Testis (tissue), 3 donors: ENCODE measurements around the gene FAM107A. TPM values are rescaled to one million over a fixed set of nuclear protein-coding genes. Genes with fewer than 3 reads are reported as not detected.

Experiments
- DNase-seq: peaks from one replicate; pipeline ENCODE4 v3.0.0-alpha.2; 2019
- H3K27ac ChIP-seq, 2 donors: fragments of 200-600 bp; sonication (generic); one replicate each; pipeline ENCODE4 v1.5.1; 2019
- H3K27me3 ChIP-seq: fragments of 200-600 bp; sonication (generic); one replicate; pipeline ENCODE4 v1.5.1; 2019
- H3K36me3 ChIP-seq: fragments of 200-600 bp; sonication (generic); one replicate; pipeline ENCODE4 v1.5.1; 2017; ENCODE audit warnings: low read depth; ENCODE audit errors: missing control alignments
- H3K4me1 ChIP-seq: fragments of 200-600 bp; sonication (generic); one replicate; pipeline ENCODE4 v1.5.1; 2019
- H3K4me3 ChIP-seq, 2 donors: fragments of 200-600 bp; sonication (generic); one replicate each; pipeline ENCODE4 v1.5.1; 2017 to 2019
- H3K9me3 ChIP-seq: fragments of 200-600 bp; sonication (generic); one replicate; pipeline ENCODE4 v1.5.1; 2017
- CTCF ChIP-seq, 3 experiments: fragments of 450-650 bp in 2 of 3; fragments of 200-600 bp in 1 of 3; sonication (generic) in 1 of 3; IDR thresholded peaks; one replicate each; pipeline ENCODE4 v1.5.1; 2016 to 2019; ENCODE audit warnings: antibody characterized with exemption in 3 of 3, mild to moderate bottlenecking in 2 of 3, moderate library complexity in 1 of 3
- POLR2A ChIP-seq: fragments of 450-650 bp; IDR thresholded peaks from one replicate; pipeline ENCODE4 v1.6.1; 2017; ENCODE audit warnings: antibody characterized with exemption, mild to moderate bottlenecking, moderate library complexity
- WGBS, 2 donors: methylation state at CpG; one replicate each; pipeline ENCODE4 v1.1.5; 2018; 5-methylcytosine and 5-hydroxymethylcytosine counted together
- intact Hi-C: fragments of 100-400 bp; cut with DNase I; formaldehyde crosslinking; loops from one replicate; pipeline ENCODE4 v1.15.1; 2023; ENCODE audit warnings: low total_unique reads
- polyA plus RNA-seq: library from polyadenylated mRNA; stranded (reverse); fragments of 350-450 nt; fragmentation: Illumina TruSeq; extraction: RNeasy Lipid Tissue Mini Kit (QIAGEN cat#74804); gene quantifications from one replicate; pipeline ENCODE4 v1.2.3, GENCODE V29; 2014; ENCODE audit warnings: low read depth, low replicate concordance; ENCODE audit not compliant: insufficient read depth
- total RNA-seq, 2 donors: library from RNA; depleted of rRNA; stranded (reverse); fragments of >200 nt; gene quantifications; one replicate each; pipeline ENCODE4 v1.2.3, GENCODE V29; 2016

The FAM107A gene
- total and polyA plus RNA-seq, 3 donors from 2014 or later: 7.8 to 17.8 (median 14.8) TPM

DNA sequence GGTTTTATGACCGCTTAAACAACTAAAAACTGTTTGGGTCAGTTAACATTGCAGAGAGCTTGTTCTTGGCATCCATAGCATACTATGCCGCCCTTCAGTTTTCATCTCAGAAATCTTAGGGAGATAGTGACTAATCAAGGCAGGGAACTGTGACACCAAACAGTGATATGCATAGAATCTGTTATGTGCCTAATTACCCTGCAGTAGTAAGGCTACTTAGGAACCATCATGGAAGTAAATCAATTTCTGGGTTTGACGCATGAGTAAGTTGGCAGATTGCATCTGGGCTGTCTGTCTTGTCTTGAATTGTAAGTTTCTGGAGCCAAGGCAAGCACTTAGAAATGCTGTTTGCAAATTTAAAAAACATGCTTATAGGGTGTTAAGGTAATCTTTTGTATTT lies 62.8 kb downstream of the FAM107A start:
- TF ChIP-seq CTCF (IDR thresholded peaks at IDR 0.05) (no peak), POLR2A (no peak)
- Histone ChIP-seq H3K27me3 (no peaks in the 10 kb centered on the region), H3K9me3 (no peaks in the 10 kb centered on the region), H3K27ac (no peak overlapping the region), H3K4me3 (no peak overlapping the region), H3K4me1 (no peaks in the 10 kb centered on the region), H3K36me3 (no peaks in the 10 kb centered on the region)
- intact Hi-C loops: no loop called here
- 91 to 95% methylated on average over 3 of the region's 3 CpGs for WGBS, 2 donors
- DNase-seq: no peak

Other genes starting within 250 kb of the FAM107A start
- gene PXK, start 244.5 kb downstream of the FAM107A start, total RNA-seq: 10 to 100 TPM; 29.3 to 31.3 TPM
- 28.8 TPM for gene PXK, start 244.5 kb downstream of the FAM107A start, polyA plus RNA-seq
- gene PDHB, start 143.6 kb downstream of the FAM107A start, total RNA-seq: 100 to 1,000 TPM in 1 of 2 donors, 10 to 100 TPM in 1; 98.0 to 126 TPM
- 94.0 TPM for gene PDHB, start 143.6 kb downstream of the FAM107A start, polyA plus RNA-seq
- gene KCTD6, start 85.3 kb downstream of the FAM107A start, total RNA-seq: 10 to 100 TPM; 14.9 to 19.8 TPM
- 9.5 TPM for gene KCTD6, start 85.3 kb downstream of the FAM107A start, polyA plus RNA-seq
- gene ACOX2, start 40.2 kb downstream of the FAM107A start, total RNA-seq: 10 to 100 TPM; 46.1 to 55.9 TPM
- gene ACOX2, start 40.2 kb downstream of the FAM107A start, polyA plus RNA-seq: 27.1 TPM
- gene FAM3D, start 89.4 kb upstream of the FAM107A start, total RNA-seq: under 1 TPM in 1 of 2 donors, not detected in 1; 0.19 TPM
- gene FAM3D, start 89.4 kb upstream of the FAM107A start, polyA plus RNA-seq: 0.41 TPM